GM12873 (cell line): ENCODE measurements around the gene CALHM2.
A peak's percentile ranks its signal among the peaks of the same experiment; 100 is the strongest.

Experiments
- CTCF ChIP-seq: IDR thresholded peaks from 2 replicates; pipeline ENCODE4 v1.5.1; 2012; ENCODE audit warnings: low read depth, mild to moderate bottlenecking, moderate library complexity, low read length, control low read depth; ENCODE audit not compliant: insufficient read depth; ENCODE audit errors: missing control alignments

Gene CALHM2

GRCh38 chr10:103480521-103480920 lies 28.4 kb upstream of the CALHM2 start:
- TF ChIP-seq CTCF, result no peak

GRCh38 chr10:103479135-103479534 lies 27.0 kb upstream of the CALHM2 start, which contains the start of gene CALHM3:
CALHM3 (minus strand) TSS chr10:103479240; CDS start chr10:103479032, 208 bp downstream.
- TF ChIP-seq CTCF, result no peak

- no peak for TF ChIP-seq CTCF
Observed at GRCh38 chr10:103478671-103479070, 26.5 kb upstream of the CALHM2 start.

GRCh38 chr10:103476046-103476768 lies 24.0 kb upstream of the CALHM2 start:
- TF ChIP-seq CTCF, result peak; percentile 78

GRCh38 chr10:103475437-103475836 lies 23.3 kb upstream of the CALHM2 start:
- TF ChIP-seq CTCF, result no peak

- TF ChIP-seq CTCF, result no peak
Observed at GRCh38 chr10:103474077-103474476, 21.9 kb upstream of the CALHM2 start.

- TF ChIP-seq CTCF, result no peak
Observed at GRCh38 chr10:103473261-103473671, 21.1 kb upstream of the CALHM2 start.
